ENCODE measurements around the gene DQX1.

DQX1 gene

GRCh38 chr2:74495440-74495839, 30.6 kb downstream of the DQX1 start:
- TF ChIP-seq CTCF (IDR thresholded peaks at IDR 0.05; ENCODE audit: low read depth, low read length, missing control alignments), result no peak
- no peak for DNase-seq (ENCODE audit: low read depth)
- no peak overlapping the region for H3K4me3 ChIP-seq (ENCODE audit: low read depth, low read length)
- in situ Hi-C loops (cut with HindIII; ENCODE audit: low sequenced_read_pairs), result no loop called here

GRCh38 chr2:74493546-74493945, 32.5 kb downstream of the DQX1 start:
- no peak for DNase-seq (ENCODE audit: low read depth)
- in situ Hi-C loops (cut with HindIII; ENCODE audit: low sequenced_read_pairs), result loop anchor here (5.0 kb wide), 1 partner anchor 84 kb away; no protein-coding TSS in a partner anchor

GRCh38 chr2:74491648-74492544, 34.1 kb downstream of the DQX1 start:
- H3K4me3 ChIP-seq (ENCODE audit: low read depth, low read length), result no peak overlapping the region
- TF ChIP-seq CTCF (IDR thresholded peaks at IDR 0.05; ENCODE audit: low read depth, low read length, missing control alignments), result no peak
- no peak for DNase-seq (ENCODE audit: low read depth)
- in situ Hi-C loops (cut with HindIII; ENCODE audit: low sequenced_read_pairs), result loop anchor here (5.0 kb wide), 1 partner anchor 85 kb away; no protein-coding TSS in a partner anchor

More at GRCh38 chr2:74493546-74493945, 32.5 kb downstream of the DQX1 start:
- no peak for TF ChIP-seq CTCF (IDR thresholded peaks at IDR 0.05; ENCODE audit: low read depth, low read length, missing control alignments)
- H3K4me3 ChIP-seq (ENCODE audit: low read depth, low read length), result no peak overlapping the region

GRCh38 chr2:74489906-74490305, 36.1 kb downstream of the DQX1 start:
- no peak for TF ChIP-seq CTCF (IDR thresholded peaks at IDR 0.05; ENCODE audit: low read depth, low read length, missing control alignments)
- in situ Hi-C loops (cut with HindIII; ENCODE audit: low sequenced_read_pairs), result loop anchor here (5.0 kb wide), 1 partner anchor 87 kb away; no protein-coding TSS in a partner anchor
- no peak overlapping the region for H3K4me3 ChIP-seq (ENCODE audit: low read depth, low read length)
- DNase-seq (ENCODE audit: low read depth), result no peak

GRCh38 chr2:74488643-74489481, 37.2 kb downstream of the DQX1 start:
- in situ Hi-C loops (cut with HindIII; ENCODE audit: low sequenced_read_pairs), result no loop called here

More at GRCh38 chr2:74488643-74489481, 37.2 kb downstream of the DQX1 start:
- no peak for TF ChIP-seq CTCF (IDR thresholded peaks at IDR 0.05; ENCODE audit: low read depth, low read length, missing control alignments)
- DNase-seq (ENCODE audit: low read depth), result no peak
- no peak overlapping the region for H3K4me3 ChIP-seq (ENCODE audit: low read depth, low read length)

Measured in astrocyte of the cerebellum (primary cell).